Memory B cell (primary cell): ENCODE results near the gene EPHA6.

Source experiments
- ATAC-seq: fragments of 150-1000 bp; cut with Tn5 transposase; 2 replicates; pipeline ENCODE4 v1.10.0; 2021; ENCODE audit warnings: low read depth, mild to moderate bottlenecking, moderate library complexity
- DNase-seq, 2 donors: peaks; one replicate each; pipeline ENCODE4 v3.0.0; 2022; ENCODE audit warnings: low spot score in 2 of 2
- H3K27ac Mint-ChIP-seq: one replicate; pipeline ENCODE4 v1.8.0; 2022; ENCODE audit warnings: mild to moderate bottlenecking, moderate library complexity, mixed read lengths
- H3K27me3 Mint-ChIP-seq: one replicate; pipeline ENCODE4 v1.8.0; 2022; ENCODE audit warnings: mixed read lengths
- H3K36me3 Mint-ChIP-seq: one replicate; pipeline ENCODE4 v1.8.0; 2022; ENCODE audit warnings: mild to moderate bottlenecking, mixed read lengths
- H3K4me1 Mint-ChIP-seq: one replicate; pipeline ENCODE4 v1.8.0; 2022; ENCODE audit warnings: mixed read lengths
- H3K4me3 Mint-ChIP-seq: one replicate; pipeline ENCODE4 v1.8.0; 2022; ENCODE audit warnings: mild to moderate bottlenecking, moderate library complexity, mixed read lengths
- H3K9me3 Mint-ChIP-seq: one replicate; pipeline ENCODE4 v1.8.0; 2022; ENCODE audit warnings: mixed read lengths

The EPHA6 gene

GRCh38 chr3:97108136-97108535 lies 293.7 kb downstream of the EPHA6 start:
- no peak overlapping the region for H3K4me3 Mint-ChIP-seq
- H3K27me3 Mint-ChIP-seq, result no peaks in the 10 kb centered on the region
- peaks cover 6% of the 10 kb centered on the region for H3K9me3 Mint-ChIP-seq
- DNase-seq (no peak), ATAC-seq (no peak)
- H3K4me1 Mint-ChIP-seq, result no peaks in the 10 kb centered on the region
- no peak overlapping the region for H3K27ac Mint-ChIP-seq
- H3K36me3 Mint-ChIP-seq, result no peaks in the 10 kb centered on the region

- H3K36me3 Mint-ChIP-seq, result no peaks in the 10 kb centered on the region
- H3K4me3 Mint-ChIP-seq, result no peak overlapping the region
- no peaks in the 10 kb centered on the region for H3K4me1 Mint-ChIP-seq
- DNase-seq (no peak), ATAC-seq (no peak)
- H3K27me3 Mint-ChIP-seq, result no peaks in the 10 kb centered on the region
- no peak overlapping the region for H3K27ac Mint-ChIP-seq
- H3K9me3 Mint-ChIP-seq, result no peaks in the 10 kb centered on the region
Observed at GRCh38 chr3:97111244-97111643, 296.9 kb downstream of the EPHA6 start.

GRCh38 chr3:97121386-97121785 lies 307.0 kb downstream of the EPHA6 start:
- ATAC-seq (no peak), DNase-seq (no peak)
- Mint-ChIP-seq H3K4me3 (no peak overlapping the region), H3K27me3 (no peaks in the 10 kb centered on the region), H3K36me3 (no peaks in the 10 kb centered on the region), H3K4me1 (no peaks in the 10 kb centered on the region), H3K27ac (no peak overlapping the region), H3K9me3 (peaks cover 2% of the 10 kb centered on the region)

GRCh38 chr3:97125902-97126499 lies 311.6 kb downstream of the EPHA6 start:
- Mint-ChIP-seq H3K4me3 (no peak overlapping the region), H3K27me3 (no peaks in the 10 kb centered on the region), H3K36me3 (no peaks in the 10 kb centered on the region), H3K9me3 (peaks cover 2% of the 10 kb centered on the region), H3K27ac (no peak overlapping the region), H3K4me1 (no peaks in the 10 kb centered on the region)
- DNase-seq (no peak), ATAC-seq (no peak)

- ATAC-seq (no peak), DNase-seq (no peak)
- H3K27ac Mint-ChIP-seq, result no peak overlapping the region
- no peaks in the 10 kb centered on the region for H3K36me3 Mint-ChIP-seq
- H3K9me3 Mint-ChIP-seq, result peaks cover 3% of the 10 kb centered on the region
- no peak overlapping the region for H3K4me3 Mint-ChIP-seq
- H3K27me3 Mint-ChIP-seq, result no peaks in the 10 kb centered on the region
- H3K4me1 Mint-ChIP-seq, result no peaks in the 10 kb centered on the region
Observed at GRCh38 chr3:97131476-97131875, 317.1 kb downstream of the EPHA6 start.

GRCh38 chr3:97138914-97139541 lies 324.6 kb downstream of the EPHA6 start:
- H3K27me3 Mint-ChIP-seq, result no peaks in the 10 kb centered on the region
- no peaks in the 10 kb centered on the region for H3K4me1 Mint-ChIP-seq
- no peak overlapping the region for H3K4me3 Mint-ChIP-seq
- ATAC-seq (no peak), DNase-seq (no peak)
- peaks cover 14% of the 10 kb centered on the region for H3K9me3 Mint-ChIP-seq
- H3K27ac Mint-ChIP-seq, result no peak overlapping the region
- no peaks in the 10 kb centered on the region for H3K36me3 Mint-ChIP-seq

GRCh38 chr3:97148931-97149330 lies 334.5 kb downstream of the EPHA6 start:
- H3K4me3 Mint-ChIP-seq, result no peak overlapping the region
- H3K27ac Mint-ChIP-seq, result no peak overlapping the region
- H3K36me3 Mint-ChIP-seq, result no peaks in the 10 kb centered on the region
- ATAC-seq, result no peak
- H3K4me1 Mint-ChIP-seq, result no peaks in the 10 kb centered on the region
- DNase-seq, result no peak
- peaks cover 2% of the 10 kb centered on the region for H3K9me3 Mint-ChIP-seq
- no peaks in the 10 kb centered on the region for H3K27me3 Mint-ChIP-seq

GRCh38 chr3:97161169-97161568 lies 346.8 kb downstream of the EPHA6 start:
- H3K4me3 Mint-ChIP-seq, result no peak overlapping the region
- H3K27ac Mint-ChIP-seq, result no peak overlapping the region
- H3K4me1 Mint-ChIP-seq, result no peaks in the 10 kb centered on the region
- ATAC-seq (no peak), DNase-seq (no peak)
- peaks cover 6% of the 10 kb centered on the region for H3K9me3 Mint-ChIP-seq
- no peaks in the 10 kb centered on the region for H3K36me3 Mint-ChIP-seq
- no peaks in the 10 kb centered on the region for H3K27me3 Mint-ChIP-seq

GRCh38 chr3:97177242-97177641 lies 362.8 kb downstream of the EPHA6 start:
- no peak for DNase-seq
- no peak overlapping the region for H3K4me3 Mint-ChIP-seq
- H3K36me3 Mint-ChIP-seq, result no peaks in the 10 kb centered on the region

GRCh38 chr3:97181704-97182103 lies 367.3 kb downstream of the EPHA6 start:
- Mint-ChIP-seq H3K27ac (no peak overlapping the region), H3K27me3 (no peaks in the 10 kb centered on the region), H3K9me3 (peaks cover 12% of the 10 kb centered on the region), H3K36me3 (no peaks in the 10 kb centered on the region), H3K4me1 (no peaks in the 10 kb centered on the region), H3K4me3 (no peak overlapping the region)
- DNase-seq, result no peak
- ATAC-seq, result no peak

More at GRCh38 chr3:97177242-97177641, 362.8 kb downstream of the EPHA6 start:
- H3K27me3 Mint-ChIP-seq, result no peaks in the 10 kb centered on the region
- peaks cover 20% of the 10 kb centered on the region for H3K9me3 Mint-ChIP-seq
- ATAC-seq, result no peak
- no peaks in the 10 kb centered on the region for H3K4me1 Mint-ChIP-seq
- H3K27ac Mint-ChIP-seq, result no peak overlapping the region

- ATAC-seq (no peak), DNase-seq (no peak)
- peaks cover 2% of the 10 kb centered on the region for H3K9me3 Mint-ChIP-seq
- H3K27ac Mint-ChIP-seq, result no peak overlapping the region
- no peak overlapping the region for H3K4me3 Mint-ChIP-seq
- H3K27me3 Mint-ChIP-seq, result no peaks in the 10 kb centered on the region
- no peaks in the 10 kb centered on the region for H3K36me3 Mint-ChIP-seq
- H3K4me1 Mint-ChIP-seq, result no peaks in the 10 kb centered on the region
Observed at GRCh38 chr3:97187771-97188170, 373.4 kb downstream of the EPHA6 start.

GRCh38 chr3:97189835-97190234 lies 375.4 kb downstream of the EPHA6 start:
- H3K4me3 Mint-ChIP-seq, result no peak overlapping the region
- no peak for ATAC-seq

GRCh38 chr3:97197083-97197482 lies 382.7 kb downstream of the EPHA6 start:
- Mint-ChIP-seq H3K4me3 (no peak overlapping the region), H3K9me3 (peaks cover 1% of the 10 kb centered on the region)
- ATAC-seq, result no peak

More at GRCh38 chr3:97189835-97190234, 375.4 kb downstream of the EPHA6 start:
- no peaks in the 10 kb centered on the region for H3K36me3 Mint-ChIP-seq
- no peak for DNase-seq
- no peaks in the 10 kb centered on the region for H3K27me3 Mint-ChIP-seq
- no peak overlapping the region for H3K27ac Mint-ChIP-seq
- peaks cover 4% of the 10 kb centered on the region for H3K9me3 Mint-ChIP-seq
- H3K4me1 Mint-ChIP-seq, result no peaks in the 10 kb centered on the region

GRCh38 chr3:97197830-97198229 lies 383.4 kb downstream of the EPHA6 start:
- no peak overlapping the region for H3K27ac Mint-ChIP-seq
- no peaks in the 10 kb centered on the region for H3K27me3 Mint-ChIP-seq
- no peaks in the 10 kb centered on the region for H3K36me3 Mint-ChIP-seq
- H3K4me3 Mint-ChIP-seq, result no peak overlapping the region
- DNase-seq (no peak), ATAC-seq (no peak)
- H3K9me3 Mint-ChIP-seq, result peaks cover 1% of the 10 kb centered on the region
- H3K4me1 Mint-ChIP-seq, result no peaks in the 10 kb centered on the region

More at GRCh38 chr3:97197083-97197482, 382.7 kb downstream of the EPHA6 start:
- no peak overlapping the region for H3K27ac Mint-ChIP-seq
- no peaks in the 10 kb centered on the region for H3K36me3 Mint-ChIP-seq
- H3K4me1 Mint-ChIP-seq, result no peaks in the 10 kb centered on the region
- H3K27me3 Mint-ChIP-seq, result no peaks in the 10 kb centered on the region
- no peak for DNase-seq

GRCh38 chr3:97200387-97200786 lies 386.0 kb downstream of the EPHA6 start:
- no peaks in the 10 kb centered on the region for H3K4me1 Mint-ChIP-seq
- H3K9me3 Mint-ChIP-seq, result peaks cover 1% of the 10 kb centered on the region
- DNase-seq (no peak), ATAC-seq (no peak)
- H3K27me3 Mint-ChIP-seq, result no peaks in the 10 kb centered on the region
- no peaks in the 10 kb centered on the region for H3K36me3 Mint-ChIP-seq
- H3K4me3 Mint-ChIP-seq, result no peak overlapping the region
- H3K27ac Mint-ChIP-seq, result no peak overlapping the region
